MM.1S (cell line): ENCODE data around the gene GSAP.

Experiments used
- EZH2 ChIP-seq: fragments of 300-600 bp; sonication (generic); optimal IDR thresholded peaks from 2 replicates; pipeline ENCODE3; 2017; ENCODE audit warnings: low read depth, mild to moderate bottlenecking, antibody characterized with exemption, low read length, mixed read lengths
- TF ChIP-seq, protein P1 (sequence below): fragments of 300-600 bp; sonication (generic); IDR thresholded peaks from 2 replicates; pipeline ENCODE4 v1.5.1; 2016; ENCODE audit warnings: antibody characterized with exemption, low read length, mixed read lengths

DNA sequence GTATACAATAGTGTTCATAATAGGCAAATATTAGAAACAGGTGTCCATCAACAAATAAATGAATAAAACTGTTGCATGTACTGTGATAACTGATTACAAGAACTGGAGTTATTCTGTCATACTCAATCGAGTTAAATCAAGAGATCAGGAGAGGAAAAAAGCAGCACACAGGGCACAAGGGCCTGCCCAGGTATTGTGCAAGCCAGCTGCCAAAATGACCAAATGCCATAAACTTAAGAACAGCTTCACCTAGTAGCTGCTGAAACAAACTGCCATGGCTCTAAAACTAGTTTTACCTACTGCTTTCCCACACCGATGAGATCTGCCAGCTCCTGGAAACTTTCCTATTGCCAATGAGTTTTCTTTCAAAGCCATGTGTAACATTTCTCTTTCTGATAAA is 12.2 kb downstream of the GSAP start:
- TF ChIP-seq, protein P1, sequence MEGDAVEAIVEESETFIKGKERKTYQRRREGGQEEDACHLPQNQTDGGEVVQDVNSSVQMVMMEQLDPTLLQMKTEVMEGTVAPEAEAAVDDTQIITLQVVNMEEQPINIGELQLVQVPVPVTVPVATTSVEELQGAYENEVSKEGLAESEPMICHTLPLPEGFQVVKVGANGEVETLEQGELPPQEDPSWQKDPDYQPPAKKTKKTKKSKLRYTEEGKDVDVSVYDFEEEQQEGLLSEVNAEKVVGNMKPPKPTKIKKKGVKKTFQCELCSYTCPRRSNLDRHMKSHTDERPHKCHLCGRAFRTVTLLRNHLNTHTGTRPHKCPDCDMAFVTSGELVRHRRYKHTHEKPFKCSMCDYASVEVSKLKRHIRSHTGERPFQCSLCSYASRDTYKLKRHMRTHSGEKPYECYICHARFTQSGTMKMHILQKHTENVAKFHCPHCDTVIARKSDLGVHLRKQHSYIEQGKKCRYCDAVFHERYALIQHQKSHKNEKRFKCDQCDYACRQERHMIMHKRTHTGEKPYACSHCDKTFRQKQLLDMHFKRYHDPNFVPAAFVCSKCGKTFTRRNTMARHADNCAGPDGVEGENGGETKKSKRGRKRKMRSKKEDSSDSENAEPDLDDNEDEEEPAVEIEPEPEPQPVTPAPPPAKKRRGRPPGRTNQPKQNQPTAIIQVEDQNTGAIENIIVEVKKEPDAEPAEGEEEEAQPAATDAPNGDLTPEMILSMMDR = no peak
- TF ChIP-seq EZH2 = no peak
